Natural killer cell treated with Interleukin-12 subunit alpha and Interleukin-12 subunit beta and Interleukin-15 and Interleukin-18, amount 100 ng/mL, for 72 hours (primary cell): ENCODE results near the gene KIRREL3. TPM values are rescaled to one million over a fixed set of nuclear protein-coding genes. Genes with fewer than 3 reads are reported as not detected.

Experiments
- ATAC-seq, 2 donors: fragments of 150-1000 bp; cut with Tn5 transposase in 1 of 2; sonication (Bioruptor Pico), chemical (Tn5 transposase) in 1 of 2; 2 replicates each; pipeline ENCODE4 v1.10.0; 2021
- DNase-seq: peaks from one replicate; pipeline ENCODE4 v3.0.0; 2022; ENCODE audit warnings: low spot score
- H3K27ac Mint-ChIP-seq, 2 donors: 1 replicate in 1 of 2; 2 replicates in 1 of 2; pipeline ENCODE4 v1.8.0; 2022; ENCODE audit warnings: mixed read lengths in 2 of 2, mild to moderate bottlenecking in 1 of 2, moderate library complexity in 1 of 2
- H3K27me3 Mint-ChIP-seq, 2 donors: 1 replicate in 1 of 2; 2 replicates in 1 of 2; pipeline ENCODE4 v1.8.0; 2022; ENCODE audit warnings: mixed read lengths in 2 of 2
- H3K36me3 Mint-ChIP-seq: one replicate; pipeline ENCODE4 v1.8.0; 2022; ENCODE audit warnings: mixed read lengths
- H3K4me1 Mint-ChIP-seq, 2 donors: 1 replicate in 1 of 2; 2 replicates in 1 of 2; pipeline ENCODE4 v1.8.0; 2022; ENCODE audit warnings: low read depth in 2 of 2, mixed read lengths in 2 of 2, mild to moderate bottlenecking in 1 of 2
- H3K4me3 Mint-ChIP-seq: one replicate; pipeline ENCODE4 v1.8.0; 2022; ENCODE audit warnings: mixed read lengths
- H3K9me3 Mint-ChIP-seq: 2 replicates; pipeline ENCODE4 v1.8.0; 2022; ENCODE audit warnings: mixed read lengths
- total RNA-seq, 2 donors: library from RNA; stranded (reverse); gene quantifications; one replicate each; pipeline ENCODE4 v1.2.3, GENCODE V29; 2022

Gene KIRREL3
- total RNA-seq, 2 donors from 2014 or later: not detected

- no peaks in the 10 kb centered on the region for H3K36me3 Mint-ChIP-seq
- H3K9me3 Mint-ChIP-seq: no peaks in the 10 kb centered on the region
- H3K4me1 Mint-ChIP-seq: no peaks in the 10 kb centered on the region
- no peak overlapping the region for H3K27ac Mint-ChIP-seq
- no peak overlapping the region for H3K4me3 Mint-ChIP-seq
- DNase-seq: no peak
- no peak for ATAC-seq
- H3K27me3 Mint-ChIP-seq: peaks cover 24 to 32% of the 10 kb centered on the region in 2 donors
Measured at GRCh38 chr11:126654886-126655806, 345.4 kb downstream of the KIRREL3 start.

- Mint-ChIP-seq H3K4me1 (no peaks in the 10 kb centered on the region), H3K27ac (no peak overlapping the region), H3K4me3 (no peak overlapping the region), H3K36me3 (no peaks in the 10 kb centered on the region), H3K9me3 (no peaks in the 10 kb centered on the region), H3K27me3 (peaks cover 26 to 32% of the 10 kb centered on the region in 2 donors)
- DNase-seq (no peak), ATAC-seq (no peak)
Measured at GRCh38 chr11:126653040-126653439, 347.5 kb downstream of the KIRREL3 start.

GRCh38 chr11:126647735-126648134 lies 352.8 kb downstream of the KIRREL3 start:
- no peak for ATAC-seq
- Mint-ChIP-seq H3K27me3 (peaks cover 10 to 23% of the 10 kb centered on the region in 2 donors), H3K27ac (no peak overlapping the region), H3K9me3 (no peaks in the 10 kb centered on the region), H3K4me1 (no peaks in the 10 kb centered on the region), H3K36me3 (no peaks in the 10 kb centered on the region), H3K4me3 (no peak overlapping the region)
- no peak for DNase-seq

- H3K9me3 Mint-ChIP-seq: no peaks in the 10 kb centered on the region
- ATAC-seq: no peak
- H3K4me3 Mint-ChIP-seq: no peak overlapping the region
- no peak overlapping the region for H3K27ac Mint-ChIP-seq
- no peaks in the 10 kb centered on the region for H3K4me1 Mint-ChIP-seq
- no peaks in the 10 kb centered on the region for H3K36me3 Mint-ChIP-seq
- no peak for DNase-seq
- H3K27me3 Mint-ChIP-seq: peaks cover 13 to 15% of the 10 kb centered on the region in 2 donors
Measured at GRCh38 chr11:126646701-126647557, 353.6 kb downstream of the KIRREL3 start.

GRCh38 chr11:126645186-126645585 lies 355.4 kb downstream of the KIRREL3 start:
- DNase-seq (no peak), ATAC-seq (no peak)
- H3K27ac Mint-ChIP-seq: no peak overlapping the region
- no peaks in the 10 kb centered on the region for H3K4me1 Mint-ChIP-seq
- H3K36me3 Mint-ChIP-seq: no peaks in the 10 kb centered on the region
- no peaks in the 10 kb centered on the region for H3K9me3 Mint-ChIP-seq
- no peak overlapping the region for H3K4me3 Mint-ChIP-seq
- peaks cover 16 to 18% of the 10 kb centered on the region in 2 donors for H3K27me3 Mint-ChIP-seq

- no peak for DNase-seq
- no peak for ATAC-seq
Measured at GRCh38 chr11:126640186-126640585, 360.4 kb downstream of the KIRREL3 start.

GRCh38 chr11:126639692-126640091 lies 360.9 kb downstream of the KIRREL3 start:
- Mint-ChIP-seq H3K27ac (no peak overlapping the region), H3K36me3 (no peaks in the 10 kb centered on the region), H3K4me1 (no peaks in the 10 kb centered on the region), H3K4me3 (no peak overlapping the region), H3K27me3 (peaks cover 22 to 31% of the 10 kb centered on the region in 2 donors), H3K9me3 (no peaks in the 10 kb centered on the region)
- ATAC-seq: no peak
- no peak for DNase-seq

More at GRCh38 chr11:126640186-126640585, 360.4 kb downstream of the KIRREL3 start:
- Mint-ChIP-seq H3K27me3 (peaks cover 22 to 31% of the 10 kb centered on the region in 2 donors), H3K9me3 (no peaks in the 10 kb centered on the region), H3K27ac (no peak overlapping the region), H3K36me3 (no peaks in the 10 kb centered on the region), H3K4me1 (no peaks in the 10 kb centered on the region), H3K4me3 (no peak overlapping the region)

- ATAC-seq: no peak
- no peaks in the 10 kb centered on the region for H3K9me3 Mint-ChIP-seq
- H3K4me1 Mint-ChIP-seq: no peaks in the 10 kb centered on the region
- H3K27ac Mint-ChIP-seq: no peak overlapping the region
- H3K4me3 Mint-ChIP-seq: no peak overlapping the region
- H3K27me3 Mint-ChIP-seq: peaks cover 23 to 32% of the 10 kb centered on the region in 2 donors
- no peak for DNase-seq
- no peaks in the 10 kb centered on the region for H3K36me3 Mint-ChIP-seq
Measured at GRCh38 chr11:126638648-126639047, 361.9 kb downstream of the KIRREL3 start.

GRCh38 chr11:126637795-126638175 lies 362.8 kb downstream of the KIRREL3 start:
- Mint-ChIP-seq H3K27me3 (peaks cover 26 to 38% of the 10 kb centered on the region in 2 donors), H3K27ac (no peak overlapping the region), H3K36me3 (no peaks in the 10 kb centered on the region), H3K9me3 (no peaks in the 10 kb centered on the region), H3K4me1 (no peaks in the 10 kb centered on the region), H3K4me3 (no peak overlapping the region)
- ATAC-seq: no peak
- no peak for DNase-seq

- H3K9me3 Mint-ChIP-seq: no peaks in the 10 kb centered on the region
- ATAC-seq (peak in 1 of 2 donors; percentile 34), DNase-seq (no peak)
- no peaks in the 10 kb centered on the region for H3K4me1 Mint-ChIP-seq
- H3K27me3 Mint-ChIP-seq: peaks cover 23 to 38% of the 10 kb centered on the region in 2 donors
- H3K27ac Mint-ChIP-seq: no peak overlapping the region
- no peak overlapping the region for H3K4me3 Mint-ChIP-seq
- H3K36me3 Mint-ChIP-seq: no peaks in the 10 kb centered on the region
Measured at GRCh38 chr11:126636911-126637794, 363.4 kb downstream of the KIRREL3 start.

GRCh38 chr11:126635511-126635910 lies 365.1 kb downstream of the KIRREL3 start:
- no peak overlapping the region for H3K4me3 Mint-ChIP-seq
- no peak overlapping the region for H3K27ac Mint-ChIP-seq
- DNase-seq (no peak), ATAC-seq (no peak)
- H3K27me3 Mint-ChIP-seq: peaks cover 16 to 32% of the 10 kb centered on the region in 2 donors
- H3K4me1 Mint-ChIP-seq: no peaks in the 10 kb centered on the region
- H3K9me3 Mint-ChIP-seq: no peaks in the 10 kb centered on the region
- H3K36me3 Mint-ChIP-seq: no peaks in the 10 kb centered on the region

- peak in 1 of 2 donors; percentile 26 for ATAC-seq
- peaks cover 16 to 32% of the 10 kb centered on the region in 2 donors for H3K27me3 Mint-ChIP-seq
- H3K36me3 Mint-ChIP-seq: no peaks in the 10 kb centered on the region
- no peak overlapping the region for H3K4me3 Mint-ChIP-seq
- H3K4me1 Mint-ChIP-seq: no peaks in the 10 kb centered on the region
- H3K27ac Mint-ChIP-seq: no peak overlapping the region
- DNase-seq: no peak
- no peaks in the 10 kb centered on the region for H3K9me3 Mint-ChIP-seq
Measured at GRCh38 chr11:126634963-126635362, 365.6 kb downstream of the KIRREL3 start.

- Mint-ChIP-seq H3K4me1 (no peaks in the 10 kb centered on the region), H3K27me3 (peaks cover 16 to 32% of the 10 kb centered on the region in 2 donors), H3K27ac (no peak overlapping the region), H3K9me3 (no peaks in the 10 kb centered on the region), H3K36me3 (no peaks in the 10 kb centered on the region), H3K4me3 (no peak overlapping the region)
- ATAC-seq: no peak
- DNase-seq: no peak
Measured at GRCh38 chr11:126633330-126633729, 367.2 kb downstream of the KIRREL3 start.
